ENCODE results near the gene DDIT4.
"Not testable (repeated sequence)": the region's sequence is repeated elsewhere in the genome, so short reads cannot be mapped to it uniquely, and the experiment has no call there.

Gene DDIT4

GRCh38 chr10:72273410-72274212, at the start of gene DDIT4:
Gene DDIT4, plus strand, starts transcription at chr10:72273924. Its CDS starts 293 bp downstream, at chr10:72274217.
- DNase-seq (ENCODE audit: low spot score): peak; percentile 99

GRCh38 chr10:72224191-72224590, 49.5 kb upstream of the DDIT4 start:
- DNase-seq (ENCODE audit: low spot score): not testable (repeated sequence)

- DNase-seq (ENCODE audit: low spot score): no peak
These were observed 47.2 kb upstream of the DDIT4 start for GRCh38 chr10:72226418-72227027.

GRCh38 chr10:72227826-72228225, 45.9 kb upstream of the DDIT4 start:
- no peak for DNase-seq (ENCODE audit: low spot score)

- DNase-seq (ENCODE audit: low spot score): no peak
These were observed 45.4 kb upstream of the DDIT4 start for GRCh38 chr10:72228318-72228751.

- no peak for DNase-seq (ENCODE audit: low spot score)
These were observed 44.2 kb upstream of the DDIT4 start for GRCh38 chr10:72229261-72230251.

- no peak for DNase-seq (ENCODE audit: low spot score)
These were observed 40.1 kb upstream of the DDIT4 start for GRCh38 chr10:72233621-72234020.

GRCh38 chr10:72234560-72235095, 39.1 kb upstream of the DDIT4 start:
- no peak for DNase-seq (ENCODE audit: low spot score)

GRCh38 chr10:72235544-72236279, 38.0 kb upstream of the DDIT4 start:
- no peak for DNase-seq (ENCODE audit: low spot score)

- no peak for DNase-seq (ENCODE audit: low spot score)
These were observed 35.1 kb upstream of the DDIT4 start for GRCh38 chr10:72238392-72239175.

- no peak for DNase-seq (ENCODE audit: low spot score)
These were observed 34.3 kb upstream of the DDIT4 start for GRCh38 chr10:72239409-72239808.

- DNase-seq (ENCODE audit: low spot score): no peak
These were observed 33.4 kb upstream of the DDIT4 start for GRCh38 chr10:72240371-72240770.

GRCh38 chr10:72241691-72242252, 32.0 kb upstream of the DDIT4 start:
- DNase-seq (ENCODE audit: low spot score): no peak

GRCh38 chr10:72242675-72243074, 31.0 kb upstream of the DDIT4 start:
- no peak for DNase-seq (ENCODE audit: low spot score)

- DNase-seq (ENCODE audit: low spot score): peak; percentile 46
These were observed 29.8 kb upstream of the DDIT4 start for GRCh38 chr10:72243822-72244437.

GRCh38 chr10:72244573-72245038, 29.1 kb upstream of the DDIT4 start:
- no peak for DNase-seq (ENCODE audit: low spot score)

- DNase-seq (ENCODE audit: low spot score): no peak
These were observed 27.7 kb upstream of the DDIT4 start for GRCh38 chr10:72245949-72246525.

- DNase-seq (ENCODE audit: low spot score): no peak
These were observed 25.1 kb upstream of the DDIT4 start for GRCh38 chr10:72248468-72249151.
